OCI-LY7 (cell line): ENCODE data around the gene TNFRSF1A.

Experiments used
- EZH2phosphoT487 ChIP-seq: fragments of 200-600 bp; sonication (generic); IDR thresholded peaks from 2 replicates; pipeline ENCODE4 v1.6.1; 2018; ENCODE audit warnings: low read depth, borderline replicate concordance, mild to moderate bottlenecking, mixed run types, antibody characterized with exemption, low read length, moderate library complexity, mixed read lengths
- TF ChIP-seq, protein P1 (sequence below): fragments of 200-600 bp; sonication (generic); conservative IDR thresholded peaks from 2 replicates; pipeline ENCODE4 v1.5.1; 2014; ENCODE audit warnings: mild to moderate bottlenecking, antibody characterized with exemption, low read length, moderate library complexity, mixed read lengths

DNA sequence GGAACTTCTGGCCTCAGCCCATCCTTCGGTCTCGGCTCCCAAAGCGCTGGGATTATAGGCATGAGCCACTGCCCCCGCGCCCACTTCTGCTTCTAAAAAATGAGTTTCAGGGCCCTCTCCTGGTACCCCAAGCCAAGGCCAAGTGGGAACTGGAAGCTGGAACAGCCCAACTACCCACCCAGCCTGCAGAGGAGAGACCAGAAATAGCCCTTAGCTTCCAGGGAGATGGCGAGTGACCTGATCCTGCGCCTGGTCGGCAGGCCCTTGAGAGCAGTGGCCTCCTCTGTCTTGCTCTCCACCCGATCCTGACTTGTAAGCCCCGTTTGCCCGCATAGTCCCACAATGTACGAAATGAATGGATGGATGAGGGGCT lies 62.6 kb downstream of the TNFRSF1A start:
- TF ChIP-seq, protein P1, sequence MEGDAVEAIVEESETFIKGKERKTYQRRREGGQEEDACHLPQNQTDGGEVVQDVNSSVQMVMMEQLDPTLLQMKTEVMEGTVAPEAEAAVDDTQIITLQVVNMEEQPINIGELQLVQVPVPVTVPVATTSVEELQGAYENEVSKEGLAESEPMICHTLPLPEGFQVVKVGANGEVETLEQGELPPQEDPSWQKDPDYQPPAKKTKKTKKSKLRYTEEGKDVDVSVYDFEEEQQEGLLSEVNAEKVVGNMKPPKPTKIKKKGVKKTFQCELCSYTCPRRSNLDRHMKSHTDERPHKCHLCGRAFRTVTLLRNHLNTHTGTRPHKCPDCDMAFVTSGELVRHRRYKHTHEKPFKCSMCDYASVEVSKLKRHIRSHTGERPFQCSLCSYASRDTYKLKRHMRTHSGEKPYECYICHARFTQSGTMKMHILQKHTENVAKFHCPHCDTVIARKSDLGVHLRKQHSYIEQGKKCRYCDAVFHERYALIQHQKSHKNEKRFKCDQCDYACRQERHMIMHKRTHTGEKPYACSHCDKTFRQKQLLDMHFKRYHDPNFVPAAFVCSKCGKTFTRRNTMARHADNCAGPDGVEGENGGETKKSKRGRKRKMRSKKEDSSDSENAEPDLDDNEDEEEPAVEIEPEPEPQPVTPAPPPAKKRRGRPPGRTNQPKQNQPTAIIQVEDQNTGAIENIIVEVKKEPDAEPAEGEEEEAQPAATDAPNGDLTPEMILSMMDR: no peak
- TF ChIP-seq EZH2phosphoT487: no peak
